T-cell (primary cell): Measurements from ENCODE around the gene JOSD1. TPM values are rescaled to one million over a fixed set of nuclear protein-coding genes. Genes with fewer than 3 reads are reported as not detected.
A peak's percentile ranks its signal among the peaks of the same experiment; 100 is the strongest.

Experiments
- ATAC-seq, 4 experiments: fragments of 200-7000 bp in 3 of 4; fragments of 150-1000 bp in 1 of 4; cut with Tn5 transposase; replicated peaks in 1 of 4; 1 replicate in 3 of 4; 2 replicates in 1 of 4; pipeline ENCODE4 v1.10.0; 2021; ENCODE audit warnings: moderate library complexity in 3 of 4, mild to moderate bottlenecking in 2 of 4, moderate number of reproducible peaks in 1 of 4
- CTCF ChIA-PET, 2 donors: fragments of 300-600 bp; sonication (Branson Sonifier 250); formaldehyde crosslinking; loops; one replicate each; lab custom pipeline; 2022; ENCODE audit warnings: antibody characterized with exemption in 2 of 2; lab: Charles Lee
- POLR2A ChIA-PET, 2 donors: fragments of 300-600 bp; sonication (Branson Sonifier 250); formaldehyde crosslinking; loops; one replicate each; lab custom pipeline; 2022; ENCODE audit warnings: antibody characterized with exemption in 2 of 2; lab: Charles Lee
- DNase-seq, 35 experiments: peaks; one replicate each; pipeline versions ENCODE4 v3.0.0 to v3.0.0-alpha.2; 2013 to 2023
- H3K27ac ChIP-seq: one replicate; pipeline ENCODE4 v1.5.1; 2013; ENCODE audit warnings: low read length
- H3K27me3 ChIP-seq, 2 experiments: replicated peaks in 1 of 2; 1 replicate in 1 of 2; 2 replicates in 1 of 2; pipeline versions ENCODE4 v1.6.1 to v1.7.0; 2013; ENCODE audit warnings: low read length in 1 of 2, mixed read lengths in 1 of 2; ENCODE audit not compliant: control insufficient read depth in 2 of 2, insufficient read depth in 2 of 2; ENCODE audit errors: extremely low read depth in 1 of 2
- H3K36me3 ChIP-seq, 2 donors: 1 replicate in 1 of 2; 2 replicates in 1 of 2; pipeline versions ENCODE4 v1.6.1 to v1.7.0; 2013; ENCODE audit warnings: low read length in 1 of 2; ENCODE audit not compliant: control insufficient read depth in 2 of 2, insufficient read depth in 1 of 2; ENCODE audit errors: extremely low read depth in 1 of 2
- H3K4me1 ChIP-seq, 2 experiments: 1 replicate in 1 of 2; 2 replicates in 1 of 2; pipeline versions ENCODE4 v1.6.1 to v1.7.0; 2013; ENCODE audit warnings: low read length in 2 of 2, mixed read lengths in 1 of 2; ENCODE audit not compliant: insufficient read depth in 2 of 2, control insufficient read depth in 1 of 2; ENCODE audit errors: extremely low read depth in 1 of 2
- H3K4me3 ChIP-seq, 2 donors: 1 replicate in 1 of 2; 2 replicates in 1 of 2; pipeline versions ENCODE4 v1.5.1 to v1.7.0; 2013; ENCODE audit warnings: mild to moderate bottlenecking in 2 of 2, low read length in 1 of 2, moderate library complexity in 1 of 2; ENCODE audit not compliant: control insufficient read depth in 1 of 2; ENCODE audit errors: extremely low read depth in 1 of 2
- H3K9me3 ChIP-seq: 2 replicates; pipeline ENCODE4 v1.7.0; 2013
- H3K27ac Mint-ChIP-seq, 2 donors: one replicate each; pipeline ENCODE4 v1.8.0; 2020 to 2021; ENCODE audit warnings: mild to moderate bottlenecking in 2 of 2, mixed read lengths in 2 of 2
- H3K27me3 Mint-ChIP-seq, 2 donors: one replicate each; pipeline ENCODE4 v1.8.0; 2021 to 2022; ENCODE audit warnings: mixed read lengths in 2 of 2
- H3K36me3 Mint-ChIP-seq: one replicate; pipeline ENCODE4 v1.8.0; 2021; ENCODE audit warnings: mixed read lengths
- H3K4me1 Mint-ChIP-seq, 3 donors: one replicate each; pipeline ENCODE4 v1.8.0; 2020 to 2022; ENCODE audit warnings: mixed read lengths in 3 of 3, mild to moderate bottlenecking in 1 of 3
- H3K4me3 Mint-ChIP-seq, 3 donors: one replicate each; pipeline ENCODE4 v1.8.0; 2020 to 2022; ENCODE audit warnings: mild to moderate bottlenecking in 3 of 3, mixed read lengths in 3 of 3, moderate library complexity in 3 of 3
- H3K9me3 Mint-ChIP-seq, 3 donors: one replicate each; pipeline ENCODE4 v1.8.0; 2020 to 2022; ENCODE audit warnings: mixed read lengths in 3 of 3
- WGBS: methylation state at CpG from one replicate; pipeline ENCODE4 v1.1.5; 2013; ENCODE audit warnings: missing lambda C conversion rate; ENCODE audit not compliant: insufficient coverage; 5-methylcytosine and 5-hydroxymethylcytosine counted together
- total RNA-seq, 35 experiments: library from RNA in 6 of 35; stranded (reverse) in 6 of 35; fragments of 120-200 nt in 1 of 35; gene quantifications; one replicate each; pipeline versions ENCODE4 v1.2.1 to v1.2.4 and lab custom pipeline; 2013 to 2026

Gene JOSD1
- total RNA-seq, 5 donors from 2014 or later (not counting 1 experiment from before 2014, with no cell fraction given): 78.4 to 164 (median 83.5) TPM

GRCh38 chr22:38735126-38735464, 34.4 kb upstream of the JOSD1 start:
- H3K27ac ChIP-seq: no peak overlapping the region
- CTCF ChIA-PET: interaction anchor here (0.6 to 1.2 kb wide), 3 partner anchors 10 to 37 kb away, joined by 3 to 4 read pairs (median 4); no protein-coding TSS in a partner anchor
- peaks cover 0 to 1% of the 10 kb centered on the region in 2 donors for H3K27me3 Mint-ChIP-seq
- H3K4me3 ChIP-seq: no peak overlapping the region
- 88% methylated on average over 7 of the region's 7 CpGs for WGBS
- peak overlapping the region; percentile 83 to 89 for H3K27ac Mint-ChIP-seq
- no peaks in the 10 kb centered on the region for H3K27me3 ChIP-seq
- H3K36me3 Mint-ChIP-seq: peaks cover 44% of the 10 kb centered on the region
- no peaks in the 10 kb centered on the region for H3K9me3 ChIP-seq
- H3K4me3 Mint-ChIP-seq: no peak overlapping the region
- DNase-seq (no peak), ATAC-seq (peak in 1 of 4 experiments; percentile 5)
- peaks cover 0 to 94% of the 10 kb centered on the region in 2 experiments for H3K4me1 ChIP-seq
- no peaks in the 10 kb centered on the region for H3K9me3 Mint-ChIP-seq
- POLR2A ChIA-PET: interaction anchor here (0.6 to 1.5 kb wide), 4 partner anchors 11 to 1953 kb away, joined by 3 to 12 read pairs (median 3); no protein-coding TSS in a partner anchor
- H3K36me3 ChIP-seq: peaks cover 50 to 80% of the 10 kb centered on the region in 2 donors
- H3K4me1 Mint-ChIP-seq: peaks cover 60 to 73% (median 66%) of the 10 kb centered on the region in 3 donors

GRCh38 chr22:38734421-38735100, 33.8 kb upstream of the JOSD1 start:
- Histone ChIP-seq H3K4me3 (no peak overlapping the region), H3K4me1 (peaks cover 0 to 91% of the 10 kb centered on the region in 2 experiments), H3K36me3 (peaks cover 48 to 80% of the 10 kb centered on the region in 2 donors), H3K9me3 (no peaks in the 10 kb centered on the region), H3K27me3 (no peaks in the 10 kb centered on the region), H3K27ac (no peak overlapping the region)
- Mint-ChIP-seq H3K27ac (peak overlapping the region; percentile 83 to 89), H3K36me3 (peaks cover 42% of the 10 kb centered on the region), H3K4me1 (peaks cover 54 to 69% (median 67%) of the 10 kb centered on the region in 3 donors), H3K9me3 (no peaks in the 10 kb centered on the region), H3K4me3 (peak overlapping the region in 1 of 3 donors; percentile 5), H3K27me3 (peaks cover 0 to 1% of the 10 kb centered on the region in 2 donors)
- 88% methylated on average over 6 of the region's 13 CpGs for WGBS
- DNase-seq: no peak
- ATAC-seq: no peak
- ChIA-PET CTCF (interaction anchor here (0.5 to 1.8 kb wide), 6 partner anchors 10 to 51 kb away, joined by 3 to 6 read pairs (median 4); no protein-coding TSS in a partner anchor), POLR2A (interaction anchor here (0.5 to 1.5 kb wide), 3 partner anchors 10 to 50 kb away, joined by 3 to 7 read pairs (median 3); no protein-coding TSS in a partner anchor)

GRCh38 chr22:38733724-38734381, 33.1 kb upstream of the JOSD1 start:
- H3K9me3 ChIP-seq: no peaks in the 10 kb centered on the region
- ATAC-seq (peak; percentile 2 to 15 (median 15)), DNase-seq (no peak)
- no peak overlapping the region for H3K27ac ChIP-seq
- POLR2A ChIA-PET: interaction anchor here in 1 of 2 donors (0.6 to 1.5 kb wide), 2 partner anchors 9 to 14 kb away, joined by 3 read pairs; no protein-coding TSS in a partner anchor
- peaks cover 0 to 86% of the 10 kb centered on the region in 2 experiments for H3K4me1 ChIP-seq
- peak overlapping the region; percentile 83 to 89 for H3K27ac Mint-ChIP-seq
- H3K4me3 Mint-ChIP-seq: peak overlapping the region in 1 of 3 donors; percentile 5
- no peaks in the 10 kb centered on the region for H3K27me3 ChIP-seq
- peaks cover 0 to 1% of the 10 kb centered on the region in 2 donors for H3K27me3 Mint-ChIP-seq
- CTCF ChIA-PET: interaction anchor here (0.6 to 1.8 kb wide), 7 partner anchors 9 to 613 kb away, joined by 3 to 6 read pairs (median 3); no protein-coding TSS in a partner anchor
- no peak overlapping the region for H3K4me3 ChIP-seq
- H3K9me3 Mint-ChIP-seq: no peaks in the 10 kb centered on the region
- H3K36me3 Mint-ChIP-seq: peaks cover 46% of the 10 kb centered on the region
- H3K4me1 Mint-ChIP-seq: peaks cover 51 to 67% (median 66%) of the 10 kb centered on the region in 3 donors
- 69% methylated on average over 6 of the region's 8 CpGs for whole genome bisulfite sequencing
- peaks cover 45 to 80% of the 10 kb centered on the region in 2 donors for H3K36me3 ChIP-seq

GRCh38 chr22:38733329-38733723, 32.6 kb upstream of the JOSD1 start:
- ChIA-PET CTCF (interaction anchor here (0.6 to 1.8 kb wide), 4 partner anchors 9 to 614 kb away, joined by 3 to 6 read pairs (median 3); no protein-coding TSS in a partner anchor), POLR2A (interaction anchor here in 1 of 2 donors (0.6 kb wide), 1 partner anchor 14 kb away, joined by 3 read pairs; no protein-coding TSS in a partner anchor)
- 70% methylated on average over 2 of the region's 4 CpGs for WGBS
- H3K9me3 Mint-ChIP-seq: no peaks in the 10 kb centered on the region
- H3K4me3 ChIP-seq: no peak overlapping the region
- H3K27ac ChIP-seq: no peak overlapping the region
- H3K27me3 ChIP-seq: no peaks in the 10 kb centered on the region
- H3K27me3 Mint-ChIP-seq: peaks cover 0 to 1% of the 10 kb centered on the region in 2 donors
- H3K9me3 ChIP-seq: no peaks in the 10 kb centered on the region
- H3K36me3 ChIP-seq: peaks cover 44 to 80% of the 10 kb centered on the region in 2 donors
- H3K4me3 Mint-ChIP-seq: no peak overlapping the region
- ATAC-seq (peak; percentile 42 to 59 (median 50)), DNase-seq (peak in 26 of 35 experiments; percentile 25 to 70 (median 46))
- H3K27ac Mint-ChIP-seq: peak overlapping the region; percentile 83 to 89
- peaks cover 0 to 85% of the 10 kb centered on the region in 2 experiments for H3K4me1 ChIP-seq
- H3K36me3 Mint-ChIP-seq: peaks cover 49% of the 10 kb centered on the region
- peaks cover 50 to 67% (median 63%) of the 10 kb centered on the region in 3 donors for H3K4me1 Mint-ChIP-seq

- Mint-ChIP-seq H3K4me3 (peak overlapping the region in 1 of 3 donors; percentile 31), H3K9me3 (no peaks in the 10 kb centered on the region), H3K4me1 (peaks cover 41 to 59% (median 53%) of the 10 kb centered on the region in 3 donors), H3K27me3 (peaks cover 0 to 1% of the 10 kb centered on the region in 2 donors), H3K27ac (peak overlapping the region; percentile 83 to 89), H3K36me3 (peaks cover 47% of the 10 kb centered on the region)
- no peaks in the 10 kb centered on the region for H3K27me3 ChIP-seq
- ATAC-seq: no peak
- WGBS: 88% methylated on average over 11 of the region's 13 CpGs
- H3K4me3 ChIP-seq: no peak overlapping the region
- CTCF ChIA-PET: interaction anchor here (0.7 to 1.3 kb wide), 3 partner anchors 8 to 34 kb away, joined by 3 to 7 read pairs (median 3); no protein-coding TSS in a partner anchor
- DNase-seq: no peak
- H3K27ac ChIP-seq: peak overlapping the region; percentile 28
- H3K36me3 ChIP-seq: peaks cover 44 to 80% of the 10 kb centered on the region in 2 donors
- POLR2A ChIA-PET: no interaction called here
- no peaks in the 10 kb centered on the region for H3K9me3 ChIP-seq
- peaks cover 0 to 75% of the 10 kb centered on the region in 2 experiments for H3K4me1 ChIP-seq
These were observed 31.6 kb upstream of the JOSD1 start for GRCh38 chr22:38732251-38732815.
